ENCODE measurements around the gene CMTM6. TPM values are rescaled to one million over a fixed set of nuclear protein-coding genes. Genes with fewer than 3 reads are reported as not detected.
A peak's percentile ranks its signal among the peaks of the same experiment; 100 is the strongest.
"Not testable (repeated sequence)": the region's sequence is repeated elsewhere in the genome, so short reads cannot be mapped to it uniquely, and the experiment has no call there.

CMTM6 gene
- total RNA-seq, 2 donors from 2014 or later, result 97.2 to 99.3 TPM

- Mint-ChIP-seq H3K27me3 (no peaks in the 10 kb centered on the region), H3K36me3 (ENCODE audit: low read depth) (peaks cover 3% of the 10 kb centered on the region)
These were observed 7.6 kb downstream of the CMTM6 start for GRCh38 chr3:32495085-32495484.

GRCh38 chr3:32493437-32494414 lies 8.9 kb downstream of the CMTM6 start:
- DNase-seq (no peak), ATAC-seq (no peak)
- no peak overlapping the region for H3K27ac Mint-ChIP-seq
- no peak overlapping the region for H3K4me3 Mint-ChIP-seq
- H3K4me1 Mint-ChIP-seq, result peaks cover 21% of the 10 kb centered on the region
- H3K27me3 Mint-ChIP-seq, result no peaks in the 10 kb centered on the region
- H3K36me3 Mint-ChIP-seq (ENCODE audit: low read depth), result peaks cover 3% of the 10 kb centered on the region
- no peaks in the 10 kb centered on the region for H3K9me3 ChIP-seq (ENCODE audit: control insufficient read depth, low read length, poor library complexity, severe bottlenecking)

More at GRCh38 chr3:32495085-32495484, 7.6 kb downstream of the CMTM6 start:
- no peaks in the 10 kb centered on the region for H3K9me3 ChIP-seq (ENCODE audit: control insufficient read depth, low read length, poor library complexity, severe bottlenecking)
- Mint-ChIP-seq H3K4me1 (peaks cover 26% of the 10 kb centered on the region), H3K27ac (peak overlapping the region; percentile 89), H3K4me3 (peak overlapping the region; percentile 21)
- DNase-seq, result no peak
- ATAC-seq, result no peak

GRCh38 chr3:32492684-32493436 lies 9.8 kb downstream of the CMTM6 start:
- Mint-ChIP-seq H3K4me3 (no peak overlapping the region), H3K36me3 (ENCODE audit: low read depth) (peaks cover 3% of the 10 kb centered on the region)
- no peaks in the 10 kb centered on the region for H3K9me3 ChIP-seq (ENCODE audit: control insufficient read depth, low read length, poor library complexity, severe bottlenecking)

GRCh38 chr3:32488474-32489008 lies 14.1 kb downstream of the CMTM6 start:
- Mint-ChIP-seq H3K4me1 (peaks cover 14% of the 10 kb centered on the region), H3K27me3 (no peaks in the 10 kb centered on the region), H3K4me3 (no peak overlapping the region), H3K27ac (peak overlapping the region; percentile 48), H3K36me3 (ENCODE audit: low read depth) (peaks cover 8% of the 10 kb centered on the region)
- ATAC-seq (no peak), DNase-seq (no peak)
- H3K9me3 ChIP-seq (ENCODE audit: control insufficient read depth, low read length, poor library complexity, severe bottlenecking), result no peaks in the 10 kb centered on the region

More at GRCh38 chr3:32492684-32493436, 9.8 kb downstream of the CMTM6 start:
- DNase-seq (no peak), ATAC-seq (no peak)
- Mint-ChIP-seq H3K27ac (no peak overlapping the region), H3K4me1 (peaks cover 17% of the 10 kb centered on the region), H3K27me3 (no peaks in the 10 kb centered on the region)

- Mint-ChIP-seq H3K4me1 (peaks cover 14% of the 10 kb centered on the region), H3K27me3 (no peaks in the 10 kb centered on the region), H3K4me3 (no peak overlapping the region), H3K27ac (peak overlapping the region; percentile 48), H3K36me3 (ENCODE audit: low read depth) (peaks cover 8% of the 10 kb centered on the region)
- ATAC-seq (no peak), DNase-seq (no peak)
- H3K9me3 ChIP-seq (ENCODE audit: control insufficient read depth, low read length, poor library complexity, severe bottlenecking), result no peaks in the 10 kb centered on the region
These were observed 14.7 kb downstream of the CMTM6 start for GRCh38 chr3:32487781-32488473.

- Mint-ChIP-seq H3K36me3 (ENCODE audit: low read depth) (peaks cover 8% of the 10 kb centered on the region), H3K4me3 (no peak overlapping the region), H3K27me3 (no peaks in the 10 kb centered on the region), H3K4me1 (peaks cover 24% of the 10 kb centered on the region), H3K27ac (peak overlapping the region; percentile 32)
- ATAC-seq, result peak; percentile 40
- H3K9me3 ChIP-seq (ENCODE audit: control insufficient read depth, low read length, poor library complexity, severe bottlenecking), result no peaks in the 10 kb centered on the region
- no peak for DNase-seq
These were observed 18.2 kb downstream of the CMTM6 start for GRCh38 chr3:32484436-32484835.

GRCh38 chr3:32483772-32484171 lies 18.9 kb downstream of the CMTM6 start:
- no peaks in the 10 kb centered on the region for H3K9me3 ChIP-seq (ENCODE audit: control insufficient read depth, low read length, poor library complexity, severe bottlenecking)
- Mint-ChIP-seq H3K4me1 (peaks cover 24% of the 10 kb centered on the region), H3K27me3 (no peaks in the 10 kb centered on the region), H3K4me3 (no peak overlapping the region), H3K27ac (peak overlapping the region; percentile 32), H3K36me3 (ENCODE audit: low read depth) (peaks cover 8% of the 10 kb centered on the region)
- ATAC-seq (no peak), DNase-seq (no peak)

- no peak overlapping the region for H3K4me3 Mint-ChIP-seq
- no peaks in the 10 kb centered on the region for H3K9me3 ChIP-seq (ENCODE audit: control insufficient read depth, low read length, poor library complexity, severe bottlenecking)
- H3K27me3 Mint-ChIP-seq, result no peaks in the 10 kb centered on the region
- peaks cover 12% of the 10 kb centered on the region for H3K36me3 Mint-ChIP-seq (ENCODE audit: low read depth)
- peak overlapping the region; percentile 39 for H3K27ac Mint-ChIP-seq
- no peak for ATAC-seq
- DNase-seq, result no peak
- H3K4me1 Mint-ChIP-seq, result peaks cover 30% of the 10 kb centered on the region
These were observed 20.0 kb downstream of the CMTM6 start for GRCh38 chr3:32482693-32483092.

- no peak for DNase-seq
- no peak overlapping the region for H3K4me3 Mint-ChIP-seq
- no peaks in the 10 kb centered on the region for H3K9me3 ChIP-seq (ENCODE audit: control insufficient read depth, low read length, poor library complexity, severe bottlenecking)
- H3K27ac Mint-ChIP-seq, result peak overlapping the region; percentile 39
- no peaks in the 10 kb centered on the region for H3K27me3 Mint-ChIP-seq
- no peak for ATAC-seq
- H3K36me3 Mint-ChIP-seq (ENCODE audit: low read depth), result peaks cover 12% of the 10 kb centered on the region
- peaks cover 33% of the 10 kb centered on the region for H3K4me1 Mint-ChIP-seq
These were observed 20.6 kb downstream of the CMTM6 start for GRCh38 chr3:32481791-32482631.

GRCh38 chr3:32480604-32481003 lies 22.0 kb downstream of the CMTM6 start:
- DNase-seq, result no peak
- peaks cover 37% of the 10 kb centered on the region for H3K4me1 Mint-ChIP-seq
- no peaks in the 10 kb centered on the region for H3K27me3 Mint-ChIP-seq
- H3K9me3 ChIP-seq (ENCODE audit: control insufficient read depth, low read length, poor library complexity, severe bottlenecking), result no peaks in the 10 kb centered on the region
- no peak for ATAC-seq
- H3K27ac Mint-ChIP-seq, result peak overlapping the region; percentile 24
- H3K36me3 Mint-ChIP-seq (ENCODE audit: low read depth), result peaks cover 14% of the 10 kb centered on the region
- no peak overlapping the region for H3K4me3 Mint-ChIP-seq

- peak overlapping the region; percentile 77 for H3K27ac Mint-ChIP-seq
- H3K36me3 Mint-ChIP-seq (ENCODE audit: low read depth), result peaks cover 10% of the 10 kb centered on the region
- ATAC-seq (no peak), DNase-seq (no peak)
- H3K4me1 Mint-ChIP-seq, result peaks cover 49% of the 10 kb centered on the region
- H3K27me3 Mint-ChIP-seq, result no peaks in the 10 kb centered on the region
- H3K9me3 ChIP-seq (ENCODE audit: control insufficient read depth, low read length, poor library complexity, severe bottlenecking), result no peaks in the 10 kb centered on the region
- H3K4me3 Mint-ChIP-seq, result no peak overlapping the region
These were observed 28.5 kb downstream of the CMTM6 start for GRCh38 chr3:32474201-32474600.

GRCh38 chr3:32472151-32472550 lies 30.5 kb downstream of the CMTM6 start:
- ATAC-seq; H3K27me3 Mint-ChIP-seq; H3K27ac Mint-ChIP-seq; DNase-seq; H3K9me3 ChIP-seq (ENCODE audit: control insufficient read depth, low read length, poor library complexity, severe bottlenecking); H3K36me3 Mint-ChIP-seq (ENCODE audit: low read depth); H3K4me3 Mint-ChIP-seq: not testable (repeated sequence)
- H3K4me1 Mint-ChIP-seq, result peaks cover 51% of the 10 kb centered on the region

Data from T-helper 17 cell (primary cell).